HG02870 (cell line): ENCODE results near the gene CRLF2.
"Not testable (repeated sequence)": the region's sequence is repeated elsewhere in the genome, so short reads cannot be mapped to it uniquely, and the experiment has no call there.

ENCODE experiments used
- ATAC-seq: cut with Tn5 transposase; IDR thresholded peaks from one replicate; pipeline ENCODE4 v1.9.1; 2021; ENCODE audit warnings: mild to moderate bottlenecking, moderate library complexity; ENCODE audit not compliant: unreplicated experiment

The CRLF2 gene

GRCh38 chrX:1212532-1212931 lies at the start of gene CRLF2:
Gene CRLF2, minus strand, starts transcription at chrX:1212649. Its CDS starts 15 bp downstream, at chrX:1212634.
- peak; percentile 55 for ATAC-seq

GRCh38 chrX:1261771-1262170 lies 49.3 kb upstream of the CRLF2 start:
- ATAC-seq, result not testable (repeated sequence)

- no peak for ATAC-seq
Observed at GRCh38 chrX:1261285-1261684, 48.8 kb upstream of the CRLF2 start.

- ATAC-seq, result no peak
Observed at GRCh38 chrX:1252861-1253260, 40.4 kb upstream of the CRLF2 start.

- no peak for ATAC-seq
Observed at GRCh38 chrX:1249101-1249887, 36.8 kb upstream of the CRLF2 start.

- no peak for ATAC-seq
Observed at GRCh38 chrX:1248331-1249061, 36.0 kb upstream of the CRLF2 start.

- ATAC-seq, result peak; percentile 48
Observed at GRCh38 chrX:1246816-1247215, 34.4 kb upstream of the CRLF2 start.

GRCh38 chrX:1244164-1245076 lies 32.0 kb upstream of the CRLF2 start:
- no peak for ATAC-seq

- no peak for ATAC-seq
Observed at GRCh38 chrX:1242891-1243402, 30.5 kb upstream of the CRLF2 start.

- not testable (repeated sequence) for ATAC-seq
Observed at GRCh38 chrX:1240551-1240950, 28.1 kb upstream of the CRLF2 start.

- peak; percentile 68 for ATAC-seq
Observed at GRCh38 chrX:1239681-1240142, 27.3 kb upstream of the CRLF2 start.

- no peak for ATAC-seq
Observed at GRCh38 chrX:1231850-1232465, 19.5 kb upstream of the CRLF2 start.

- ATAC-seq, result not testable (repeated sequence)
Observed at GRCh38 chrX:1228101-1228500, 15.7 kb upstream of the CRLF2 start.

- no peak for ATAC-seq
Observed at GRCh38 chrX:1226249-1226648, 13.8 kb upstream of the CRLF2 start.

- no peak for ATAC-seq
Observed at GRCh38 chrX:1224954-1225353, 12.5 kb upstream of the CRLF2 start.

- ATAC-seq, result no peak
Observed at GRCh38 chrX:1223242-1223600, 10.8 kb upstream of the CRLF2 start.

GRCh38 chrX:1222531-1223241 lies 10.2 kb upstream of the CRLF2 start:
- ATAC-seq, result no peak

GRCh38 chrX:1221296-1221845 lies 8.9 kb upstream of the CRLF2 start:
- no peak for ATAC-seq

- ATAC-seq, result no peak
Observed at GRCh38 chrX:1218286-1218685, 5.8 kb upstream of the CRLF2 start.
